GM18951 (cell line): ENCODE measurements around the gene PDCD7.
"Not testable (repeated sequence)": the region's sequence is repeated elsewhere in the genome, so short reads cannot be mapped to it uniquely, and the experiment has no call there.

Source experiments
- POLR2A ChIP-seq: IDR thresholded peaks from 4 replicates; pipeline ENCODE4 v1.6.1; 2011; ENCODE audit warnings: mild to moderate bottlenecking; ENCODE audit not compliant: insufficient read length, insufficient read depth; ENCODE audit errors: extremely low read depth
- in situ Hi-C: fragments of 300-500 bp; cut with MboI; formaldehyde crosslinking; loops from one replicate; pipeline ENCODE4 v1.12.0; 2022; ENCODE audit warnings: low sequenced_read_pairs, mixed read lengths, inconsistent platforms; ENCODE audit not compliant: unreplicated experiment

The PDCD7 gene

DNA sequence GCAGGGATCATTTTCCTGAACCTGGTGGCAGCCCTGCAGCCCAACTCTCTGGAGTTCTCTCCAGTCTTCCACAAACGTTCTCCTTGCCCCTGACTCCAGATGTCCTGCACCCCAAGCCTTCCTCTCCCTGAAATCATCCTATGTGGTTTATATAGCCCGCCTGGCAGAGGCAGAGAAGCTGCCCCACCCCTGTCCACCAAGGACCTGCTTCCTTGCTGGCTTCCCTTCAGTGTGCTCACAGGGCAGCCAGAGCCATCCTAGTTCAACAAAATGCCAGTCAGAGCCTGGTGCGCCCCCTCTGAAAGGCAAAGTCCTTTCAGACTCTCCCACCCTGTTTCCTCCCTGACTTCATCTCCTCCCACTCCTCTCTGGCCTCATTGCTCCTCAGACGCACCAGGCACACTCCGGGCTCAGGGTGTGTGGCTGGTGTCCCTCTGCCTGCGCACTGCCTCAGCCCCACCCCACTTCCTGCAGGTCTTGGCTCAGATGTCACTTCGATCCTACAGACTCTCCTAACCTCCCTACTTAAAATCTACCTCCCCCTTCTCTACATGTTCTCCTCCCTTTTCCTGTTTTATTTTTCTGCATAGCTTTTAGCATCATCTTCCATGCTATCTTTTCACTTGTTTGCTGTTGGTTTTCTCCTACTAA lies 51.2 kb downstream of the PDCD7 start:
- in situ Hi-C loops = no loop called here

GRCh38 chr15:65081758-65082157 lies 51.9 kb downstream of the PDCD7 start:
- in situ Hi-C loops = no loop called here
- TF ChIP-seq POLR2A = no peak

More for the DNA sequence above, 51.2 kb downstream of the PDCD7 start:
- no peak for TF ChIP-seq POLR2A

DNA sequence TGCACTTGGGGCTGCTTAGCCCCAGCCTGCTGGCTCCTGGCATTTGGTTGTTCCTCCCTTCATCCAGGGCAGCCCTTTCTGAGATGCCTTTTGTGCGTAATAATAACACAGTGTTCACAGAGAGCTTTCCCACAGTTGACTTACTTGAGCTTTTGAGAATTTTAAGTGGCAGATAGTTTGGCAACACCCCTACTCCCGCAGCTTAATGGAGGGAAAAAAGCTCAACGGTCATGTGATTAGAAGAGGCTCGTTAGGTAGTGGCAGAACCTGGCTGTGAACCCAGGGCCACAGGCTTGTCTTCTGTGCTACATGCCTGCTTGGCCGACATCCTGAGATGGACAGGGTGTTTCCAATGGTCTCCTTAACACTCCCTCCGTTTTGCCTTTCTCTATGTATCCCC lies 52.3 kb downstream of the PDCD7 start:
- no peak for TF ChIP-seq POLR2A
- in situ Hi-C loops = no loop called here

DNA sequence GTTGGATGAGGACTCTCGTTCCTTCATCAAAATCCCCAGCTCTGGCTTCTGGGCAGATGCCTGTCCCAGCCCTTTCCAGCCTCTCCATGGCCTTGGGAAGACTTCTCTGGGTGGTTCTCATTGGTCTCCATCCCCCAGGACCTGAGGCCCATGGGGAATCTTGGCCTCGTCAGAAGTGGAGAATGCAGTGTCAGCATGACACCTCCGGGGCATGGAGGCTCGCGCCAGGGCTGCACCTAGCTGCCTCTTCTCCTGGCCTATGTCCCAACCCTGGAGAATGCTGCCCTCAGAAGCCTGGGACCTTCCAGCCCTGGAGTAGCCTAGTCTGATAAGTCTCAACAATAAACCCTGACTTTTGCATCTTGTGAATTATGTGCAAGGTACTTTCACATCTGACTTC lies 54.0 kb downstream of the PDCD7 start:
- no peak for TF ChIP-seq POLR2A

GRCh38 chr15:65077981-65078352 lies 55.6 kb downstream of the PDCD7 start:
- TF ChIP-seq POLR2A = no peak
- in situ Hi-C loops = no loop called here

More for the DNA sequence above, 54.0 kb downstream of the PDCD7 start:
- in situ Hi-C loops = no loop called here

GRCh38 chr15:65077291-65077980 lies 56.2 kb downstream of the PDCD7 start:
- TF ChIP-seq POLR2A = no peak
- in situ Hi-C loops = no loop called here

- no peak for TF ChIP-seq POLR2A
- in situ Hi-C loops = no loop called here
These were observed 56.9 kb downstream of the PDCD7 start, which contains the start of gene KBTBD13 for GRCh38 chr15:65076486-65077290. KBTBD13 (plus strand) TSS chr15:65076746; CDS start chr15:65076816, 70 bp downstream.

- in situ Hi-C loops = not testable (repeated sequence)
These were observed 57.8 kb downstream of the PDCD7 start for GRCh38 chr15:65075607-65076395.

DNA sequence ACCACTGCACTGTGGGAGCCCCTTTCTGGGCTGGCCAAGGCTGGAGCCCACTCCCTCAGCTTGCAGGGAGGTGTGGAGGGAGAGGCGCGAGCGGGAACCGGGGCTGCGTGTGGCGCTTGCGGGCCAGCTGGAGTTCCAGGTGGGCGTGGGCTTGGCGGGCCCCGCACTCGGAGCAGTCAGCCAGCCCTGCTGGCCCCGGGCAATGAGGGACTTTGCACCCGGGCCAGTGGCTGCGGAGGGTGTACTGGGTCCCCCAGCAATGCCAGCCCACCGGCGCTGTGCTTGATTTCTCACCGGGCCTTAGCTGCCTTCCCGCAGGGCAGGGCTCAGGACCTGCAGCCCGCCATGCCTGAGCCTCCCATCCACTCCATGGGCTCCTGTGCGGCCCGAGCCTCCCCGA lies 58.7 kb downstream of the PDCD7 start:
- in situ Hi-C loops = not testable (repeated sequence)

DNA sequence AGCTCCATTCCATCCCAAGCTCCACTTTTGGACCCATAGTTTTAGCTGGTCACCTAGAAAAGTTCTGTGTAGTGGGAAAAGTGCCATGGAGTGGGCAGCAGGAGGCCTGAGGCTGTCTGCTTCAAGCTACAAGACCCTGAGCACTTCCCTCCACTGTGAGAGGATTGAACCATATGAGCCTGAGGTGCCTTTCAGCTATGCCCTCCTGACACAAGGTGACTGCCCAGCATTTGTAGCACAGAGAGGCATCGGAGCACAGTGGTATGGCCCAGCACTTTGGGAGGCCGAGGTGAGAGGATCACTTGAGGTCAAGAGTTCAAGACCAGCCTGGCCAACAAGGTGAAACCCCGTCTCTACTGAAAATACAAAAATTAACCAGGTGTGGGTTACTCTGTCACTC lies 61.0 kb downstream of the PDCD7 start:
- in situ Hi-C loops = no loop called here
- no peak for TF ChIP-seq POLR2A

- in situ Hi-C loops = no loop called here
These were observed 61.6 kb downstream of the PDCD7 start for GRCh38 chr15:65072027-65072426.

GRCh38 chr15:65071381-65071811 lies 62.2 kb downstream of the PDCD7 start:
- TF ChIP-seq POLR2A = no peak
- in situ Hi-C loops = no loop called here

More at GRCh38 chr15:65072027-65072426, 61.6 kb downstream of the PDCD7 start:
- TF ChIP-seq POLR2A = no peak
